ENCODE results near the gene ADGRL1. TPM values are rescaled to one million over a fixed set of nuclear protein-coding genes. Genes with fewer than 3 reads are reported as not detected.

The ADGRL1 gene
- total and polyA plus RNA-seq, 2 of the 8 experiments (the other 6 are each of a cell fraction or from before 2014, with no cell fraction given): 95.6 to 112 TPM

DNA sequence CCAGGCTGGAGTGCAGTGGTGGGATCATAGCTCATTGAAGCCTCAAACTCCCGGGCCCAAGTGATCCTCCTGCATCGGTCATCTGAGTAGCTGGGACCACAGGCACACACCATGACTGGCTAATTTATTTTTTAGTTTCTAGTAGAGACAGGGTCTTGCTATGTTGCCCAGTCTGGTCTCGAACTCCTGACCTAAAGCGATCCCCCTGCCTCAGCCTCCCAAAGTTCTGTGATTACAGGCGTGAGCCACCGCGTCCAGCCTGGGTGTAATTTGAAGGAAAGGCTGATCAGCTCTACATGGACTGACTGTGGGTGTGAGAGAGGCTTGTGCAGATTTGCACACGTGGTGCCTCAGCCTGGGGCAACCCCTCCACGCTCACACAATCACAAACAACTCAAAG lies 31.1 kb downstream of the ADGRL1 start (continued):
- TF ChIP-seq TEAD4 (IDR thresholded peaks at IDR 0.05; ENCODE audit: low read depth, low read length): no peak
- no peak for TF ChIP-seq EGR1 (IDR thresholded peaks at IDR 0.05; ENCODE audit: borderline replicate concordance, low read depth, low read length)
- no peak for TF ChIP-seq BRCA1 (IDR thresholded peaks at IDR 0.05; ENCODE audit: low read depth, low read length)
- TF ChIP-seq POLR2A (IDR thresholded peaks at IDR 0.05; ENCODE audit: control extremely low read depth in 1 of 2, low read depth in 2 of 2, low read length in 2 of 2): no peak
- no peak for TF ChIP-seq CEBPB (IDR thresholded peaks at IDR 0.05; ENCODE audit: low read depth, low read length)
- TF ChIP-seq GABPA (IDR thresholded peaks at IDR 0.05; ENCODE audit: borderline replicate concordance, insufficient read depth, low read length): no peak
